ENCODE measurements around the gene ZNF836. TPM values are rescaled to one million over a fixed set of nuclear protein-coding genes. Genes with fewer than 3 reads are reported as not detected.

The ZNF836 gene
- total RNA-seq, 1 donor from 2014 or later, result 14.5 TPM

- no peak overlapping the region for H3K27ac Mint-ChIP-seq (ENCODE audit: unreplicated experiment)
- no peak for DNase-seq (ENCODE audit: low spot score)
- no peaks in the 10 kb centered on the region for H3K36me3 Mint-ChIP-seq (ENCODE audit: low read depth)
- H3K27me3 Mint-ChIP-seq (ENCODE audit: low read depth), result no peaks in the 10 kb centered on the region
- TF ChIP-seq CTCF (IDR thresholded peaks at IDR 0.05), result no peak
- no peak overlapping the region for H3K4me3 Mint-ChIP-seq (ENCODE audit: unreplicated experiment)
- no peaks in the 10 kb centered on the region for H3K9me3 Mint-ChIP-seq (ENCODE audit: low read depth)
- peaks cover 25% of the 10 kb centered on the region for H3K4me1 Mint-ChIP-seq (ENCODE audit: low read depth)
Measured at GRCh38 chr19:52187407-52187806, 16.0 kb upstream of the ZNF836 start.

GRCh38 chr19:52176574-52176973 lies 5.2 kb upstream of the ZNF836 start:
- H3K27ac Mint-ChIP-seq (ENCODE audit: unreplicated experiment), result no peak overlapping the region
- TF ChIP-seq CTCF (IDR thresholded peaks at IDR 0.05), result no peak
- H3K9me3 Mint-ChIP-seq (ENCODE audit: low read depth), result no peaks in the 10 kb centered on the region
- no peak overlapping the region for H3K4me3 Mint-ChIP-seq (ENCODE audit: unreplicated experiment)
- no peaks in the 10 kb centered on the region for H3K36me3 Mint-ChIP-seq (ENCODE audit: low read depth)
- H3K4me1 Mint-ChIP-seq (ENCODE audit: low read depth), result peaks cover 7% of the 10 kb centered on the region
- no peaks in the 10 kb centered on the region for H3K27me3 Mint-ChIP-seq (ENCODE audit: low read depth)
- DNase-seq (ENCODE audit: low spot score), result no peak

- H3K27me3 Mint-ChIP-seq (ENCODE audit: low read depth), result no peaks in the 10 kb centered on the region
- H3K27ac Mint-ChIP-seq (ENCODE audit: unreplicated experiment), result no peak overlapping the region
- TF ChIP-seq CTCF (IDR thresholded peaks at IDR 0.05), result no peak
- H3K4me1 Mint-ChIP-seq (ENCODE audit: low read depth), result peaks cover 25% of the 10 kb centered on the region
- H3K36me3 Mint-ChIP-seq (ENCODE audit: low read depth), result peaks cover 18% of the 10 kb centered on the region
- no peak for DNase-seq (ENCODE audit: low spot score)
- H3K9me3 Mint-ChIP-seq (ENCODE audit: low read depth), result peaks cover 5% of the 10 kb centered on the region
- peak overlapping the region; percentile 94 for H3K4me3 Mint-ChIP-seq (ENCODE audit: unreplicated experiment)
Measured at GRCh38 chr19:52172347-52172746, 926 bp upstream of the ZNF836 start.

GRCh38 chr19:52170863-52171320 lies 529 bp downstream of the ZNF836 start:
- H3K27ac Mint-ChIP-seq (ENCODE audit: unreplicated experiment), result peak overlapping the region; percentile 95
- H3K36me3 Mint-ChIP-seq (ENCODE audit: low read depth), result peaks cover 18% of the 10 kb centered on the region
- no peak for DNase-seq (ENCODE audit: low spot score)
- no peaks in the 10 kb centered on the region for H3K27me3 Mint-ChIP-seq (ENCODE audit: low read depth)
- peaks cover 5% of the 10 kb centered on the region for H3K9me3 Mint-ChIP-seq (ENCODE audit: low read depth)
- H3K4me1 Mint-ChIP-seq (ENCODE audit: low read depth), result peaks cover 25% of the 10 kb centered on the region
- no peak for TF ChIP-seq CTCF (IDR thresholded peaks at IDR 0.05)
- H3K4me3 Mint-ChIP-seq (ENCODE audit: unreplicated experiment), result peak overlapping the region; percentile 94

- Mint-ChIP-seq H3K27ac (ENCODE audit: unreplicated experiment) (peak overlapping the region; percentile 95), H3K27me3 (ENCODE audit: low read depth) (no peaks in the 10 kb centered on the region), H3K4me3 (ENCODE audit: unreplicated experiment) (peak overlapping the region; percentile 94), H3K36me3 (ENCODE audit: low read depth) (peaks cover 22% of the 10 kb centered on the region), H3K4me1 (ENCODE audit: low read depth) (peaks cover 25% of the 10 kb centered on the region), H3K9me3 (ENCODE audit: low read depth) (peaks cover 5% of the 10 kb centered on the region)
- no peak for TF ChIP-seq CTCF (IDR thresholded peaks at IDR 0.05)
- no peak for DNase-seq (ENCODE audit: low spot score)
Measured at GRCh38 chr19:52170304-52170703, 1.1 kb downstream of the ZNF836 start.

Measured in chondrocyte (in vitro differentiated cells).